GM18505 (cell line): ENCODE measurements around the gene NPY2R.

Experiments
- ATAC-seq: cut with Tn5 transposase; IDR thresholded peaks from one replicate; pipeline ENCODE4 v1.9.1; 2021; ENCODE audit not compliant: unreplicated experiment
- POLR2A ChIP-seq: IDR thresholded peaks from 4 replicates; pipeline ENCODE4 v1.6.1; 2011; ENCODE audit warnings: borderline replicate concordance; ENCODE audit not compliant: insufficient read depth, insufficient read length; ENCODE audit errors: extremely low read depth

Gene NPY2R

DNA sequence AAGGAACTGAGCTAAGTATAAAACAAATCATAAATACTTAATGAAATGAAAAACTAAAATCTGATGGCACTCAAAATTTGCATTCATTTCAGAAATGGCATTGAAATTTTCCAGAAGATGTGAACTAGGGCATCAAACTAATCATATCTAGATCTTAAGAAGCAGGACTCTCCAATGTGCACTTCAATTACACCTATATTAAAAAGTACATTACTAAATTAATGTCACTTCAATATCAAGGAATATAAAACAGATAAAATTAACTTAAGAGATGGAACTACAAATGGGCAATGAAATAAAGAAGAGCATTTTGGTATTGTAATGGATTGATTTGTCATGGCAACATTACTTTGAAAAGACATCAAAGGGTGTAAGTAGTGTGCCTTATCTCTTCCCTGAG is 20.3 kb downstream of the NPY2R start:
- TF ChIP-seq POLR2A = no peak
- no peak for ATAC-seq

DNA sequence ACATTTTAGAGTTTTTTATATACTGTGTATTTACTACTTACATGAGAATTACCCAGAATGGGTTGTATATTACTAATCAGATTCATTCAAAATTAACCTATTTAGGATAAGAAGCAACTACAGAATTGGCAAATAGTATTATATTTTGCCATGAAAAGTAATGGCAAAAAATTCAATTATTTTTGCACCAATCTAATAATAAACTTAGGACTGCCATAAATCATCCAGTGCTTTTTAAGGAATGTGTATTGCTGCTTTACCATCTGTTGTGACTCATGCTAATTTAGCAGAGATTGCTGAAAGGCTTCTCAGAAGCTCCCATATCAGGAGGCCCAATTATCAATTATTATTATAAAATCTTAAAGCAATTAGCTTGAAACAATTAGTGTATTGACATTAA is 24.0 kb downstream of the NPY2R start:
- ATAC-seq = no peak
- TF ChIP-seq POLR2A = no peak

DNA sequence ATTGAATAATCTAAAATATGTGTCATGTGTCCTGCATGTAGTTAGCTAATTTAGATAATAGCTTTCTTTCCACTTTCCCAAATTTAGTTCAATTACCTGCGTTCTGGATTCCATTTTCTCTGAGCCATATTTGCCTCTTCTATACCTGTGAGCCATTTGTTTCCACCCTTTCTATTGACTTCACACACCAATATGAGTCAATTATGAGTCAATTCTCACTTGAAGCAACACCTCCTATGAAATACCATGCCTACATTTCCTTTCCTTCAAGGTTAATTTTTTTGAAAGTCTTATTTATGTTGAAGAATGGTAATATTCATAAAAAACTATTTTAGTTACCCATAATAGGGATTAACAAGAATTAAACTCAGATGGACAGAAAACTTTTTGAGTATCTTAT is 25.8 kb downstream of the NPY2R start:
- no peak for TF ChIP-seq POLR2A
- ATAC-seq = no peak

DNA sequence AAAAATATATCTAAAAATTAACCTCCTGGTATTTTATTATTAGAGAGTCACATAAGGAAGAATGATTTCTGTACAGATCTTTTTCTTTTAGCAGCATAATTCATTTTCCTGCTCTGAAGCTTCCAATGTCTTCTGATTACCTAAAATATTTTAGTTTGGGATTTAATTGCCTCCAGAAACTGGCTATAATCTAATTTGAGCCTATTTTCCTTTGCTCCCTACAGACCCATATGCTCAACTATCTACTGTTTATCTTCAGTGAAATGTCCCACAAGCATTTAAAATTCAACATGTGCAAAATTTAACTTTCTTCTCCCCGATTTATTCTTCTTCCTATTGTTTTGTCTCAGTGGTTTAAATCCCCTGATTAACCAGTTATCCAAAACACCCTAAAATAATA is 29.1 kb downstream of the NPY2R start:
- TF ChIP-seq POLR2A = no peak
- ATAC-seq = no peak

DNA sequence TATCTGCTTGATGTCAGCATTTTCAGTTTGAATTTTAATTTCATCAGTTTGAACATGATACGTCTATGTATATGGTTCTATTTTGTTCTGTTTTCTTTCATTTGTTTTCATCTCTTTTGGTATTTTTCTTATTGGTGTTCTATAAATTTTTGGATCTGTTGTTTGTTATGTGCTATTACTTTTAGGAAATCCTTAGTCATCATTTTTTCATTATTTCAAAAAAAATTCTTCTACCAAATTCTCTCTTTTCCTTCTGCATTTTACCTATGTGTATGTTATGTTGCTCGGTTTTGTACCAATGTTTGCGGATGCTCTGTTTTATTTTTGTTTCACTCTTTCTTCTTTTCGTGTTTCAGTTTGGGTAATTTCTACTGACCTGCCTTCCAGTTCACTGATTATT is 32.8 kb downstream of the NPY2R start:
- TF ChIP-seq POLR2A = no peak
- no peak for ATAC-seq

DNA sequence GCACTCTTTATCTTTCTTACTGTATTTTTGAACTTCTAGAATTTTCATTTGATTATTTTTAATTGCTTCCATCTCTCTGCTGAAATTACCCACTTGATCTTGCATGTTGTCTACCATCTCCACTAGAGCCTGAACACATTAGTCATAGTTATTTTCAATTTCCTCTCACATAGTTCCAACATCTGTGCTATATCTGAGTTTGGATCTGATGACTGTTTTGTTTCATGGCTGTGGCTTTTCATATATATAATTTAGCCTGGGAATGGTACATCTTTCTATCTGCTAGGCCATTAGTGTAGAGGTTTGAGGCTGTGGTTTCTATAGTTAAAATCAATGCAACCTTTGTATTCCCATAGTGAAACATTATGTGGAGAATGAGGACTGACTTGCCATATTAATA is 33.2 kb downstream of the NPY2R start:
- TF ChIP-seq POLR2A = no peak
- ATAC-seq = no peak

DNA sequence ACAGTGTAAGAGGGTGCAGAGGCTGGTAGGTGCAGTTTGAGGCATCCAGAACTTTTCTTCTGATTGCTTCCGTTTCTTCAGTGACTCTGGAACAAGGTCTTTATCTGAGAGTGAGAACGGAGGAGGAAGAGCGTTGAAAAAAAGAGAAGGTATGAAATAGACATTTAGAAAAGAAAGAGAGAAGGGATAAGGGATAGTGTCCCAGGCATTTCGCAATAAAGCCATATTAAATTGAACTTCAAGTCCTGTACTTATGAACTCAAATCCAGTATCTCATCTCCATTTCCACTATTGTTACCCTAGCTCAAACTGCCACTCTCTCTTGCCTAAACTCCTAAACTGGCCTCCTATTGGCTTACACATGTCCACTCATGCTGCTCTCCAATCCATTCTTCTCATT is 36.7 kb downstream of the NPY2R start:
- no peak for TF ChIP-seq POLR2A
- no peak for ATAC-seq

DNA sequence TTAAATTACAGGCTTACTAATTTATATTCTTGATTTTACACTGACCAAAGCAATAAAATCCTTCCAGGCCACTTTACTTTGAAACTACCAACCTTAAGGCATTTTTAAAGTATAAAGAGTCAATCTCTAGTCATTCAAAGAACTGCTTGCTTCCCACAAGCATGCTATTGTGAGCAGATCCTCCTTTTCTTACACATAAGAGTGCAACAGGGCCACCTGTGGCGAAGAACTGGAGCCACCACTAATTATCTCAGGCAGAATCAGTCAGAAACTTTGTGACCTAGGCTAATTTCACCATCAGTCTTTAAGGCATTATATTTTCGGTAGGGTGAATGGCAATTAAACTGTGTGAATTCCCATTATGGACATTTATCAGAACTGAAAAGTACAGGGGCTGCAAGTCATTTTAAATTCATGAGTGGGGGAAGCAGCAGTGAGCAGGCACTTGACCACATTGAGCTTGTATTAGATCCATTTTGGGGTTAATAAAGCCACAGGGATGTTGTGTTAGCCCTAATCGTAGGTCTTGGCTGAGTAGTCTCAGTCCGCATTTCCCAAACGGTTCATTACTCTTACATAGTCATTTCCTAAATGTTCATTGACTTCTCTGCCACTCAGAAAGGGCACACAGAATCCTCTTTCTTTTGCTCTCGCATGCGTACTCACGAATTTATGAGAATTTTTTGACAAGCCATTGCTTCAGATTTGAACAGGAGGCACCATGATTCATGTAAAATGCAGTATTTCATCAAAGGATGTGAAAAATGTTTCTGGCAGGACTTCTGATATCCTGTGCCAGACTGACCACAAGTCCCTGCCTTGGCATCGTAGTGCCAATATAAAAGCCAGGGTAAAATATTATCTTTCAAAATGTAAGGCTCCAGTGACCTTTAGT is 39.8 kb downstream of the NPY2R start:
- no peak for TF ChIP-seq POLR2A
- no peak for ATAC-seq

DNA sequence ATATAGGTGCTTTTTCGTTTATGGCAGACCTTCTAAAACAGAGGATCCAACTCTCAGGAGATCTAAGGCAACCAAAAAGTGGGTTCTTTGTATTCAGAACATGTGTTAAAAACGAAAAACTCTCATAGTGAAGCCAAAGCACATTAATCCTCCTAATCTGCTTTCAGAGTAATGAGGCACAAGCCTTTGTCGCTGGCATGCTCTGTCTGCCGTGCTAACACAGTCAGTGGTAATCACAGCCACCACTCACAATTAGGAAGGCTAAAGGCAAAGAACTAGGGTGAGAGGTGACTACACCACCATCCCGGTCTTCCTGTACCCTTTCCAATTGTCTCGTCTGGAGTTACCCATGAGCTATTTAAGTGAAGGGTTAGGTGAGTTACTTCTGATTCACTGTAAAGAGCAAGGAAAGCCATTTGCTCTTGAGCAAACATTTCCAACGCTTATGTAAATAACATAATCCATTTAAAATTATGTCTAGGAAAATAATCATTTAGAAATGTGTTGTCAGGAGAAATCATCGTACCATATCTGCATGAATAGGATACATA is 40.7 kb downstream of the NPY2R start:
- TF ChIP-seq POLR2A = no peak
- ATAC-seq = no peak

DNA sequence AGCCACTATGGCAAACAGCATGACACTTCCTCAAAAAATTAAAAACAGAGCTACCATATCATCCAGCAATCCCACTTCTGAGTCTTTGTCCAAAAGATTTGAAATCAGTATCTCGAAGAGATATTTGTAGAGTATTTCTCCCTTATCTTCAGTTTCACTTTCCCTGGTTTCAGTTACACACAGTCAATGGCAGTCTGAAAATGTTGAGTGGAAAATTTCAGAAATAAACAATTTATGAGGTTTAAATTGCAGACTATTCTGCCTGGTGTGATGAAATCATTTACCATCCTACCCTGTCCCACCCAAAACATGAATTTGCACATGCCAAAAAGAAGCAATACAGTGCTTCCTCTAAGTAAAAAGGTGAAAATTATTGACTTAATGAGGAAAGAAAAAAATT is 43.9 kb downstream of the NPY2R start:
- ATAC-seq = no peak
- TF ChIP-seq POLR2A = no peak

DNA sequence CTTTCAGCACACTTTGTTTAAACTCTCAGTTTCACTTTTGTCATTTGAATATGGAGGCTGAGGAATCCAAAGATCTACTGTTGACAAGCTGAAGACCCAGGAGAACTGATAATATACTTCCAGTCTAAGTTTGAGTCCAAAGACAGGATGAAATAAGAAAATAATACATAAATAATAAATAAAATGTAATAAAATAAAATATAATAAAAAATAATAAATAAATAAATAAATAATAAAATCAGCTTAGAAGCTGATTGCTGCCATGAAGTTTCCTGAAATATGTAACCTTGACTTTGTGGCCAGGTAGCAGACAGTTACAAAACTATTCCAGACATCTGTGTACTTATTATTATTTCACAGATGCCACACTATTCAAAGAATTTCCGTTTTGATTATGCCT is 55.0 kb downstream of the NPY2R start:
- TF ChIP-seq POLR2A = no peak
- no peak for ATAC-seq

DNA sequence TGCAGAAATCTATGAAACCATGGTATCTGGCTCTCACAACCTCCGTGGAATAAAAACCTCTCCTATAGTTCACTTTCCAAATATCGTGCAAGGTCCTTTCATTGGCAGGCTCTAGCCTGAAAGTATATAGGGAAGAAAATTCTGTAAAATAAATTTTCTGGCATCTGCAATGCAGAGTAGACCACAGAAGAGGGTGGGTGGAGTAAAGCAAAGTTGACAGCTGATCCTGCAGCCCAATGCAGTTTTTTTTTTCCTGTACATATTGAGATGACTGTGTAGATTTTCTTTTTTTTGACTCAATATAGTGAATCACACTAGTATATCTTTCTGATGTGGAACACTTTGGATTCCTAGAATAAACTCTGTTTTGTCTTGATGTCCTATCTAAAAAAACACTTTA is 56.7 kb downstream of the NPY2R start:
- ATAC-seq = no peak
- TF ChIP-seq POLR2A = no peak
